Measurements from ENCODE around the gene ZPLD1.

DNA sequence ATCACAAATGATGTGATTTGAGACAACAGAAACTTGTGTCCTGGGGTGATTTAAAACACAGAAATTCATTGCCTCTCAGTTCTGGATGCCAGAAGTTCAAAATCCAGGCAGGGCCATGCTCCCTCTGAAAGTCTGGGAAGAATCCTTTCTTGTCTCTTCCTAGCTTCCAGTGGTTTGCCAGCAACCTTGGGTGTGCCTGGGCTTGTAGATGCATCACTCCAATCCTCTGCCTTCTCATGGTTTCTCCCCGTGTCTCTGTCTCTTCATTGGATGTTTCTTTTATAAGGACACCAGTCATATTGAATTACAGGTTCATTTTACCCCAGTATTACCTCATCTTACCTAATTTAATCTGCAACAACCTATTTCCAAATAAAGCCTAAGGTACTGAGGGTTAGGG lies 16.7 kb downstream of the ZPLD1 start:
- TF ChIP-seq EZH2 (IDR thresholded peaks at IDR 0.05; ENCODE audit: borderline replicate concordance, low read depth, low read length, severe bottlenecking) (no peak), CTCF (IDR thresholded peaks at IDR 0.05; ENCODE audit: borderline replicate concordance, extremely low read depth, low read length, poor library complexity, severe bottlenecking) (no peak)

Data from DND-41 (cell line).